ENCODE measurements around the gene KRTAP4-11.
"Not testable (repeated sequence)": the region's sequence is repeated elsewhere in the genome, so short reads cannot be mapped to it uniquely, and the experiment has no call there.

Gene KRTAP4-11

DNA sequence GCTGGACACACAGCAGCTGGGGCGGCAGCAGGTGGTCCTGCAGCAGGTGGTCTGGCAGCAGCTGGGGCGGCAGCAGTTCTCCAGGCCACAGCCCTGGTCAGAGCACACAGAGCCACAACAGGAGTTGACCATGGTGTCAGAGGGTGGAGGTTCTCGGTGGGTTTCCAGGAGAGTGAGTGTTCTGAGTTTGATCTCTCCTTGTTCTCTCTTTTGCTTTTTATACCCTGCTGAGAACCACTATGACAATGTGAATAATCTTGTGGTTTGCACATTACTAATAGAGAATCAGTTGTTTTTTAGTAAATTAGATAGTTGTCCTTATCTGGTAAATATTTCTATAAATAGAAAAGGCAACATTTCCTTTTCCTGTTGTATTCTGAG, 5.8 kb upstream of the KRTAP4-11 start, which contains the start of gene KRTAP4-12:
Gene KRTAP4-12 (minus strand): TSS at position 192 of the 381 bp plus-strand sequence. CDS start 60 bp downstream, at position 132.
- not testable (repeated sequence) for DNase-seq (ENCODE audit: low spot score)

DNA sequence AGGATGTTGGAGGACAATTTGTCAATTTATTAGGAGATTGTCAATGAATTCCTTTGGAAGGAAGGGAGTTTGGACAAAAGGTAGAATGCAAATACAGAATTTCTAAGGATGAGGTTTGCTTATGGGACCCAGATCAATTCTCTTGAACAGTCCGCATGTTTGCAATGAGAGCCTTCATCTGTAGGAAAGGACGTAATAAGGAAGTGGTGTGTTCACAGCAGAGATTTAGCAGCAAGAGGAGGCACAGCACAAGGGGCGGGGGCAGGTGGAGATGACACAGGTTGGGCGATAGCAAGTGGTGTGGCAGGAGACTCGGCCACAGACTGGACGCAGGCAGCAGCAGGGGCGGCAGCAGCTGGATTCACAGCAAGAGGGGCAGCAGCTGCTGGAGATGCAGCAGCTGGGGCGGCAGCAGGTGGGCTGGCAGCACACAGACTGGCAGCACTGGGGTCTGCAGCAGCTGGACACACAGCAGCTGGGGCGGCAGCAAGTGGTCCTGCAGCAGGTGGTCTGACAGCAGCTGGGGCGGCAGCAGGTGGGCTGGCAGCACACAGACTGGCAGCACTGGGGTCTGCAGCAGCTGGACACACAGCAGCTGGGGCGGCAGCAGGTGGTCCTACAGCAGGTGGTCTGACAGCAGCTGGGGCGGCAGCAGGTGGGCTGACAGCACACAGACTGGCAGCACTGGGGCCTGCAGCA, 5.3 kb upstream of the KRTAP4-11 start:
- DNase-seq (ENCODE audit: low spot score) = not testable (repeated sequence)

DNA sequence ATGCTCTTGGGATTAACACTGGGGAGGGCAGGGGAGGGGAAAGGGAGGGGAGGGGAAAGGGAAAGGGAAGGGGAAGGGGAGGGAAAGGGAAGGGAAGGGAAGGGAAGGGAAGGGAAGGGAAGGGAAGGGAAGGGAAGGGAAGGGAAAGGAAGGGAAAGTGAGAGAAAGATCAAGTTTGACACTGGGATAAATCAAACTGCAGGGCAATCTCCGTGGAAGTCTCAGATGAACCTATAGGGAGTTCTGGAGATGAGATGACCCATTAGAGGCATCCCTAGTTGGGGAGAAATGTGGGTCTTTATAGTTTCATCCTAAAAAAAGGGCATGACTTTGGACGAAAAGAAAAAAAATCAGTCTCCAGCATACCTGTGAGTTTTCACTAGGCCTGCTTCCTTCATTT, 3.6 kb upstream of the KRTAP4-11 start:
- DNase-seq (ENCODE audit: low spot score) = no peak

DNA sequence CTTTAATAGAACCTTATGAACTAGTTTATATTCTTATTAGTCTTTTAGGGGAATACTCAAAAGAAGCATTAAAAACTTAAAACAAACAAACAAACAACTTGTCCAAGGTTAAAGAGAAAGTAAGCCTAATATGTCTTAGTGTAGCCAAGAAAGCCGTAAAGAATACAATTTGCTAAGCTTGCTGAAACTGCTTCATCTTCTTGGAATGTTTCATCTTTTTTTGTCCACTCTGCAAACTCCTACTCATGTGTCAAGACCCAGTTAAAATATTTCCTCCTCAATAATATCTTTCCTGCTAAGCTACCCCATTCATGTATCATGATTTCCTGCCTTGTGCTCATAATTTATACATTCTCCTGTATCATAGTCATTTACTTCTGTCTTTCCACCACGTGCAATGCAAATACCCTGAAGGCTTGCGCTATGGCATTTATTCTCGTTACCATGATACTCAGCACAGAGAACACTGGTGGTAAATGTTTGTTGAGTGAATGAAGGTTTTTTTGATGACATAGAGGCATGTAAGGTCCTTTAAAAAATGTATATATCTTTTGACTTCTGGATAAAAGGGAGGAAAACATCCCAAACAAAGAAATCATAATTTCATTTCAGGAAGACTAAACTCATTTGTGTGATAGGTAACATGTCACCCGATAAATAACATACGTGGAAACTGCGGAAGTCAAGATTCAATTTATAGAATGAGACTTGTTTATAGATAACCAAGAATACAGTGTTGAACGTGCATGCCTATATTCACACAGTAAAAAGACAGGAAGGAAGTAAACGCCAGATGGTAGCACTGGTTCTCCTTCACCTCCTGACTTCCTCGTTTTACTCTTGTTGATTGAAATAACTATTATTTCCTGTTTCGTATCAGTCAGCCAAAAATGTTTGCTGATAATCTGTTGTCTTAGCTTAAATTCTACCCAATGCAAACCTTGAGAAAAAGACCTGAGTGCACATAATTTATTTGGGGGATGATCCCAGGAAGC, 1.8 kb upstream of the KRTAP4-11 start:
- not testable (repeated sequence) for DNase-seq (ENCODE audit: low spot score)

DNA sequence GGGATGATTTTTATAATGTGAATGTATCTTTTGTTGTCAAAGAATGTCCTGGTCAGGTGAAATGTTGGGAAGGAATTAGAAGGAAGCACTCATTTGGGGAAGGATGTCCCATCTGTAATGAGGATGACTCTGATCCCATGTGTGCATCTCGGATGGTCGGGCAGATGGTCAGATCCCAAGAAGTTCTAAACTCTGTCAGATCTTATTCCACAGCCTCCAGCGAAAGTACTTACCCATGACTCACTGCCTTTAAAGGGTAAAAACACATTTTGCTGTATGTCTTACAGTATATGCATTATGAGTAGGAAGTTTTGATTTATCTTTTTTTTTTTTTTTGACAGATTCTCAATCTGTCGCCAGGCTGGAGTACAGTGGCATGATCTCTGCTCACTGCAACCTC, 548 bp upstream of the KRTAP4-11 start:
- DNase-seq (ENCODE audit: low spot score) = no peak

DNA sequence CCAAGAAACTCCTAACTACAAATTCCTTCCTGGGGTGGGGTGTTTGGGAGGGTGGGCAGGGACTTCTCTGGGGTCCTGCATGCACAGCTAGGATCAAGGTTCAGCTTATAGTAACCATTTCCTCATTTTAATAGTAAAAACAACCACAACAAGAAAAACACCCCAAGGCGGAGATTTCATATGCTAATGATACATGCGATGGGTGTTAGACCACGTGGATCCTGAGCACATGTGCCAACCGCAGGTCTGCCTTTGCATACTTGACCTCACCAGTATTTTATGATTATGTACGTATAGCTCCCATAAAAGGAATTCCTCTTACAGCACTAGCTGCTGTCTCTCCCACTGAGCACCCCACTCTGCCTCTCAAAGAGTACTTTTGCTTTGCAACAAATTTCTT, 1.9 kb downstream of the KRTAP4-11 start:
- no peak for DNase-seq (ENCODE audit: low spot score)

DNA sequence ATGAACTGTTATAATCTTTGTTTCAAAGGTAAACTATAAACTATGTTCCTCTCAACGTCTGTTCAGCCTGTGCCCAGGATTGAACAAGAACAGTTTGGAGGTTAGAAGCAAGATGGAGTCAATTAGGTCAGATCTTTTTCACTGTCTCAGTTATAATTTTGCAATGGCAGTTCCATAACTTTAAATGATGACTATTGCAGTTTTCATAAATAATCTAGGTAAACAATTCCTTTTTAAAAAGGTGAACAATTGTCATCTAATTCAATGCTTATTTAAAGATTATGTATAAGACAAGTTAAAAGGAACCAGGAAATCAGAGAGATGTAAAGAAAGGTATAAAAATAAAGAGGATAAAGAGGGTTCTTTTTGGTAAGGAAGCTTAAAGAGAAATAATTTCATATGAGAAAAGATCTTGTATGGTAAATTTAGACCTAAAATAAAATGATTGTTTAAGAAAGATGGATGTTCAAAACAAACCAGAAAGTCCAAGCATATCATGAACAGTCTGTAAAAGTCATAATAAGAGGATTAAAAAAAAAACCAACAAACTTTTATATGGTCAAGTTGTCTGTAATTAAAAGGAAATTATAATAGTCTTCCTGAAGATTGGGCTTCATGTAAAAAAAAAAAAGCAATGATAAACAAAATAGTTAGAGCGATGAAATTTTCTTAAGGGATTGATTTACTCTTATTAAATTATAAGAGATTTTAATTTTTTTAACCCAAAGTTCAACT, 6.9 kb downstream of the KRTAP4-11 start:
- no peak for DNase-seq (ENCODE audit: low spot score)

DNA sequence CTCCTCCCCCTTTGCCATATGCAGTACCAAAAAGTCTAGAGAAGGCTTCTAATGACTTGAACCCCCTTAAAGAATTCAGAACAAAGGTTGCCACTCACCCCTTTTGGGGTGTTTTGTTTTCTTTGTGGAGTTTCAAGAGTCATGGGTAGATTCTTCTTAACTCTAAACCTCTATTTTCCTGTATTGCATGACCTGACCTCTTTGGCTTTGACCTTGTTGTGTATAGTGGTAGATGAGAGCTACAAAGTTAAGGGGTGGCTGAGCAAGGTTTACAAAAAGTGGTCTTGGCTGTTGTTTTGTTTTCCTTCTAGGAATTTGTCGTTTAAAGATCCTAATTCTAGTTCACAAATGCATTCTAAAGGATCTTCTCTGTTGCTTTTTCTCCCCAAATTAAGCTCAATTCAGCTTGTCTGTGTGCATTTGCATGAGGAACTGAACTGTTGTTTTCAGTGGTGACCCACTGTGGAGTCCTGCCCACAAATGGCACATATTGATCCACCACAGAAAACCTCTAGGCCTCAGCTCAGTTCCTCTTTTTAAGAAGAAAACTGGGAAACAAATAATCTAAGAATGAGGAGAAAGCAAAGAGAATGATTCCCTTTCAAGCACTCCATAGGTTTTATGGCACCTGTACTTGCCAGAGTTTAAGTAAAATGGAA, 9.3 kb downstream of the KRTAP4-11 start:
- not testable (repeated sequence) for DNase-seq (ENCODE audit: low spot score)

DNA sequence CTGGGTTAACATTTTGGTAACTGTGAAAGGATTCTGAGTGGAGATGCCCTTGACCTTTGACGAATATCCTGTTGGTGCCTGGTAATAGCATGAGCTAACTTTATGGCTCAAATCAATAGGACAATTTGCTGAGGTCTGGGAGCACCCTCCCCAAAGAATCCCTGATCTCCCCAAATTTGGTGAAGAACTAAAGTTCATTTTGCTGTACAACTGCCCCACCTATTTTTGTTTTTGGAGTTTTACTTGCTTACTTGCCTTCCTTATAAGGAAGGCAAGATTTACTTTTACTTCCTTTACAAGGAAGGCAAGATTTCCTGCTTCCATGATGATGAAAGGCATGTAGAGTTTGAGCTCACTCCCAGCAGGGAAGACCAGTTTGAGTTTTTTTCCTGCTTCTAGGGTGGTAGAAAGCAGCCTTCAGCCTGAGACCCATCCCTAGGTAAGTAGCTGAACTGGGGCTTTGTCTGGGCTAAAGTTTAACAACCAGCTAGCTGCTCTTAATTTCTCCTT, 10.2 kb downstream of the KRTAP4-11 start:
- DNase-seq (ENCODE audit: low spot score) = no peak

DNA sequence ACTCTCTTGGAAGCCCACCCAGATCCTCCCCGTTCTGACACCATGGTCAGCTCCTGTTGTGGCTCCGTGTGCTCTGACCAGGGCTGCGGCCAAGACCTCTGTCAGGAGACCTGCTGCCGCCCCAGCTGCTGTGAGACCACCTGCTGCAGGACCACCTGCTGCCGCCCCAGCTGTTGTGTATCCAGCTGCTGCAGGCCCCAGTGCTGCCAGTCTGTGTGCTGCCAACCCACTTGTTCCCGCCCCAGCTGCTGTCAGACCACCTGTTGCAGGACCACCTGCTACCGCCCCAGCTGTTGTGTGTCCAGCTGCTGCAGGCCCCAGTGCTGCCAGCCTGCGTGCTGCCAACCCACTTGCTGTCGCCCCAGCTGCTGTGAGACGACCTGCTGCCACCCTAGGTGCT, 12.8 kb downstream of the KRTAP4-11 start, which contains the start of gene KRTAP4-9:
Gene KRTAP4-9 (plus strand): TSS at position 43 of the 400 bp plus-strand sequence. CDS start 0 bp downstream, at position 43.
- DNase-seq (ENCODE audit: low spot score) = not testable (repeated sequence)

DNA sequence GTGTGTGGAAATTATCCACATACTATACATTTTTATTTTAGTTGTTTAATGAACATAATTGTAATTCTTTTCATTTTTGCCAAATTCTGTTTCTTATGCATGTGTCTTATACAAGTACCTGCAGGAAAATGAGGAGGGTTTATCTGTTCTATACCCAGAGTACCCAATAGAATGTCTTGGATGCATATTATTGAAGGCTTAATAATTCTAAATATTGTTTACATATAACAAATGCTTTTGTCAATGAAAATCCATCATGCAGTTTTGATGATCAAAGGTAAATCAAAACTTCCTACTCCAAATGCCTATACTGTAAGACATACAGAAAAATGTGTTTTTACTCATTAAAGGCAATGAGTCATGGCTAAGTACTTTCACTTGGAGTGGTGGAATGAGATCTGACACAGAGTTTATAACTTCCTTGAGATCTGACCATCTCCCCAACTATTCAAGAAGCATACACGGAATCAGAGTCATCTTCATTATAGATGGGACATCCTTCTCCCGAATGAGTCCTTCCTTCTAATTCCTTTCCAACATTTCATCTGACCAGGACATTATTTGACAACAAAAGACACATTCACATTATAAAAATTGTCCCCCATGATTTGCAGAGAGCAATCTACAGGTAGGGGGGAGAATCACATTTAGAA, 13.7 kb downstream of the KRTAP4-11 start:
- DNase-seq (ENCODE audit: low spot score) = not testable (repeated sequence)

DNA sequence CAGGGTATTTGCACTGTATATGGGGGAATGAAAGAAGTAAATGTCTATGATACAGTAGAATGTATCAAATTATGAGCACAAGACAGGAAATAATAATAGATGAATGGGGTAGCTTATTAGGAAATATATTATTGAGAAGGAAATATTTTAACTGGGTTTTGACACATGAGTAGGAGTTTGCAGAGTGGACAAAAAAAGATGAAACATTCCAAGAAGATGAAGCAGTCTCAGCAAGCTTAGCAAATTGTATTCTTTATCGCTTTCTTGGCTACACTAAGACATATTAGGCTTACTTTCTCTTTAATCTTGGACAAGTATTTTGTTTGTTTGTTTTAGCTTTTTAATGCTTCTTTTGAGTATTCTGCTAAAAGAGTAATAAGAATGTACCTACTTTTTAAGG, 14.3 kb downstream of the KRTAP4-11 start:
- DNase-seq (ENCODE audit: low spot score) = no peak

DNA sequence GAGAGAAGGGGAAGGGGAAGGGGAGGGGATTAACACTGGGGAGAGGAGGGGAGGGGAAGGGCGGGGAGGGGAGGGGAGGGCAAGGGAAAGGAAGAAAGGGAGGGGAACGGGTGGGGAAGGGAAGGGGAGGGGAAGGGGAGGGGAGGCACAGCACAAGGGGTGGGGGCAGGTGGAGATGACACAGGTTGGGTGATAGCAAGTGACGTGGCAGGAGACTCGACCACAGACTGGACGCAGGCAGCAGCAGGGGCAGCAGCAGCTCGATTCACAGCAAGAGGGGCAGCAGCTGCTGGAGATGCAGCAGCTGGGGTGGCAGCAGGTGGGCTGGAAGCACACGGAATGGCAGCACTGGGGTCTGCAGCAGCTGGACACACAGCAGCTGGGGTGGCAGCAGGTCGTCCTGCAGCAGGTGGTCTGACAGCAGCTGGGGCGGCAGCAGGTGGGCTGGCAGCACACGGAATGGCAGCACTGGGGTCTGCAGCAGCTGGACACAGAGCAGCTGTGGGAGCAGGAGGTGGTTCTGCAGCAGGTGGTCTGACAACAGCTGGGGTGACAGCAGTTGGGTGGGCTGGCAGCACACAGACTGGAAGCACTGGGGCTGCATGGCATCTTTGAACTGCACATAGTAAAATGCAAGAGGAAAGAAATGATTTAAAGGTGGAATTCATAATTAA, 16.4 kb downstream of the KRTAP4-11 start, which contains the start of gene KRTAP4-16:
Gene KRTAP4-16 (minus strand): TSS at position 624 of the 674 bp plus-strand sequence. CDS start 0 bp downstream, at position 624.
- no peak for DNase-seq (ENCODE audit: low spot score)

DNA sequence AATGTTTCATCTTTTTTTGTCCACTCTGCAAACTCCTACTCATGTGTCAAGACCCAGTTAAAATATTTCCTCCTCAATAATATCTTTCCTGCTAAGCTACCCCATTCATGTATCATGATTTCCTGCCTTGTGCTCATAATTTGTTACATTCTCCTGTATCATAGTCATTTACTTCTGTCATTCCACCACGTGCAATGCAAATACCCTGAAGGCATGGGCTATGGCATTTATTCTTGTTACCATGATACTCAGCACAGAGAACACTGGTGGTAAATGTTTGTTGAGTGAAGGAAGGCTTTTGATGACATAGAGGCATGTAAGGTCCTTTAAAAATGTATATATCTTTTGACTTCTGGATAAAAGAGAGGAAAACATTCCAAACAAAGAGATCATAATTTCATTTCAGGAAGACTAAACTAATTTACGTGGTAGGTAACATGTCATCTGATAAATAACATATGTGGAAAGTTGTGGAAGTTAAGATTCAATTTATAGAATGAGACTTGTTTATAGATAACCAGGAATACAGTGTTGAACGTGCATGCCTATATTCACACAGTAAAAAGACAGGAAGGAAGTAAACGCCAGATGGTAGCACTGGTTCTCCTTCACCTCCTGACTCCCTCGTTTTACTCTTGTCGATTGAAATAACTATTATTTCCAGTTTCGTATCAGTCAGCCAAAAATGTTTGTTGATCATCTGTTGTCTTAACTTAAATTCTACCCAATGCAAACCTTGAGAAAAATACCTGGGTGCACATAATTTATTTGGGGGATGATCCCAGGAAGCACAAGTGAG, 18.3 kb downstream of the KRTAP4-11 start:
- DNase-seq (ENCODE audit: low spot score) = not testable (repeated sequence)

DNA sequence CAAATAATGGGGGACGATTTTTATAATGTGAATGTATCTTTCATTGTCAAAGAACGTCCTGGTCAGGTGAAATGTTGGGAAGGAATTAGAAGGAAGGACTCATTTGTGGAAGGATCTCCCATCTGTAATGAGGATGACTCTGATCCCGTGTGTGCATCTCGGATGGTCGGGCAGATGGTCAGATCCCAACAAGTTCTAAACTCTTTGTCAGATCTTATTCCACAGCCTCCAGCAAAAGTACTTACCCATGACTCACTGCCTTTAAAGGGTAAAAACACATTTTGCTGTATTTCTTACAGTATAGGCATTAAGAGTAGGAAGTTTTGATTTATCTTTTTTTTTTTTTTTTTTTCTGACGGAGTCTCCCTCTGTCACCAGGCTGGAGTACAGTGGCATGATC, 19.7 kb downstream of the KRTAP4-11 start:
- DNase-seq (ENCODE audit: low spot score) = no peak

DNA sequence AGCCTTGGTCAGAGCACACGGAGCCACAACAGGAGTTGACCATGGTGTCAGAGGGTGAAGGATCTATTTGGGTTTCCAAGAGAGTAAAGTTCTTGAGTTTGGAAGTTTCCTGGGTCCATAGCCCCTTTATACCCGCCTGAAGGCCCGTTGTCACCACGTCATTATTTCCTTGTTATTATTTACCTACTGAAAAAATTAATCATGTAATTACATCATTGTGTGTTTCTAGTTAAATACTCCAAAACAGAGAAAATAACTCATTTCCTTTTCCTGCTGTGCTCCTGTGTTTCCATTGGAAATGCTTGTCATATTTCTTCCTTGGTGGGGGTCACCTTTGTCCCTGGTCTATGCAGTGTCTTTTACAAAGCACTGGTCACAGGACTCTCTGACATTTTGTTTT, 20.1 kb downstream of the KRTAP4-11 start, which contains the start of gene KRTAP4-8:
Gene KRTAP4-8 (minus strand): TSS at position 101 of the 400 bp plus-strand sequence. CDS start 58 bp downstream, at position 43.
- no peak for DNase-seq (ENCODE audit: low spot score)

DNA sequence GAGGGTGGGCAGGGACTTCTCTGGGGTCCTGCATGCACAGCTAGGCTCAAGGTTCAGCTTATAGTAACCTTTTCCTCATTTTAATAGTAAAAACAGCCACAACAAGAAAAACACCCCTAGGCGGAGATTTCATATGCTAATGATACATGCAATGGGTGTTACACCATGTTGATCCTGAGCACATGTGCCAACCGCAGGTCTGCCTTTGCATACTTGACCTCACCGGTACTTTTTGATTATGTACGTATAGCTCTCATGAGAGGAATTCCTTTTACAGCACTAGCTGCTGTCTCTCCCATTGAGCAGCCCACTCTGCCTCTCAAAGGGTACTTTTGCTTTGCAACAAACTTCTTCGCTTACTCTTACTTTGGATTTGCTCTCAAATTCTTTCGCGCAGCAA, 22.1 kb downstream of the KRTAP4-11 start:
- DNase-seq (ENCODE audit: low spot score) = no peak

DNA sequence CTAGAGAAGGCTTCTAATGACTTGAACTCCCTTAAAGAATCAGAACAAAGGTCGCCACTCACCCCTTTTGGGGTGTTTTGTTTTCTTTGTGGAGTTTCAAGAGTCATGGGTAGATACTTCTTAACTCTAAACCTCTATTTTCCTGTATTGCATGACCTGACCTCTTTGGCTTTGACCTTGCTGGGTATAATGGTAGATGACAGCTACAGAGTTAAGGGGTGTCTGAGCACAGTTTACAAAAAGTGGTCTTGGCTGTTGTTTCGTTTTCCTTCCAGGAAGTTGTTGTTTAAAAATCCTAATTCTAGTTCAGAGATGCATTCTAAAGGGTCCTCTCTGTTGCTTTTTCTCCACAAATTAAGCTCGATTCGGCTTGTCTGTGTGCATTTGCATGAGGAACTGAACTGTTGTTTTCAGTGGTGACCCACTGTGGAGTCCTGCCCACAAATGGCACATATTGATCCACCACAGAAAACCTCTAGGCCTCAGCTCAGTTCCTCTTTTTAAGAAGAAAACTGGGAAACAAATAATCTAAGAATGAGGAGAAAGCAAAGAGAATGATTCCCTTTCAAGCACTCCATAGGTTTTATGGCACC, 29.3 kb downstream of the KRTAP4-11 start:
- not testable (repeated sequence) for DNase-seq (ENCODE audit: low spot score)

All from AG08396 (cell line).